K562 (cell line): Measurements from ENCODE around the gene KRT39. TPM values are rescaled to one million over a fixed set of nuclear protein-coding genes. Genes with fewer than 3 reads are reported as not detected.

Source experiments
- CHD7 ChIP-seq: fragments of 200-600 bp; sonication (generic); IDR thresholded peaks from one replicate; pipeline ENCODE4 v1.6.1; 2012; ENCODE audit warnings: mild to moderate bottlenecking, low read depth, low read length, inconsistent platforms
- HDAC3 ChIP-seq: fragments of 450-650 bp; IDR thresholded peaks from 2 replicates; pipeline ENCODE4 v1.6.1; 2018; ENCODE audit warnings: borderline replicate concordance, mild to moderate bottlenecking, moderate library complexity; ENCODE audit not compliant: partially characterized antibody
- polyA plus RNA-seq, 8 experiments: library from polyadenylated mRNA; depleted of rRNA in 4 of 8; stranded (reverse) in 5 of 8; unstranded in 3 of 8; fragments of >200 nt; fragmentation: Nextera tagmentation in 2 of 8; fragmentation: Illumina TruSeq in 1 of 8; extraction: Ambion mirVana in 2 of 8; extraction: Trizol in 1 of 8; gene quantifications; 2 replicates each; pipeline versions ENCODE4 v1.2.1 to v1.2.3, GENCODE V29; 2011 to 2014; ENCODE audit warnings: inconsistent platforms in 1 of 8, missing spikeins in 1 of 8
- total RNA-seq, 7 experiments: library from RNA; depleted of rRNA in 6 of 7; stranded (reverse); fragments of >200 nt in 6 of 7; fragmentation: Illumina TruSeq in 2 of 7; extraction: Trizol in 2 of 7; gene quantifications; 2 replicates each; pipeline versions ENCODE4 v1.2.1 to v1.2.3, GENCODE V29; 2011 to 2021; ENCODE audit warnings: low replicate concordance in 1 of 7

The KRT39 gene
- total and polyA plus RNA-seq, 9 of the 15 experiments (the other 6 are each of a cell fraction or from before 2014, with no cell fraction given), result not detected

DNA sequence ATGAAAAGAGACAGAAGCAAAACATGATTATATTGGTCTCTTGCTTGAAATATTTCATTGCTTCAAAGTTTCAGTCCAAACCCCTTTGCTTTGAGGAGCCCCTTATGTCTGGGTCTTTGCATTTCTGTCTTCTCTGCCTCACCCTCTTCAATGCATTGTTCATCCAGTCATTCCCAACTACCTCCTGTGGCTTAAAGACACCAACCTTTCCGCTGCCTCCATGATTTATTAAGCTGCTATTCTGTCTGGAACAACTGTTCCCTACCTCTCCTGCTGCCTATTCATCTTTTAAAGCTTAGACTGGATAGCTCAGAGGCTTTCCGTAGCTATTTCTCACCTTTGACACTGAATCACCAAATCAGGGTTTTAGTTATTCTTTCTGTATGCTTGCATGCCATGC, 30.6 kb upstream of the KRT39 start (continued):
- TF ChIP-seq CHD7, result no peak
- TF ChIP-seq HDAC3, result no peak
